SK-N-SH (cell line): ENCODE results near the gene KIAA1549. TPM values are rescaled to one million over a fixed set of nuclear protein-coding genes. Genes with fewer than 3 reads are reported as not detected.
A peak's percentile ranks its signal among the peaks of the same experiment; 100 is the strongest.

Source experiments
- CTCF ChIA-PET: fragments of 300-600, 350-600 bp; formaldehyde crosslinking; extraction: SDS; loops from one replicate; lab custom pipeline; 2021; lab: Yijun Ruan, JAX
- POLR2A ChIA-PET: fragments of 350-600 bp; sonication (Branson Sonifier 250); formaldehyde crosslinking; extraction: SDS; loops from one replicate; lab custom pipeline; 2020; ENCODE audit warnings: antibody characterized with exemption, inconsistent platforms; lab: Yijun Ruan, JAX
- DNase-seq: peaks from one replicate; pipeline ENCODE4 v3.0.0; 2012
- H2AFZ ChIP-seq: fragments of 200-600 bp; sonication (generic); 2 replicates; pipeline ENCODE4 v1.8.1; 2016; ENCODE audit warnings: antibody characterized with exemption, mild to moderate bottlenecking, low read depth
- H3F3A ChIP-seq: fragments of 200-600 bp; sonication (generic); replicated peaks from 2 replicates; pipeline ENCODE3; 2016; ENCODE audit warnings: antibody characterized with exemption, mild to moderate bottlenecking; ENCODE audit not compliant: insufficient read depth
- H3K27ac ChIP-seq, 2 experiments: fragments of 200-500 bp in 1 of 2; fragments of 200-600 bp in 1 of 2; sonication (Bioruptor generic) in 1 of 2; sonication (generic), shearing (Covaris generic) in 1 of 2; 2 replicates each; pipeline versions ENCODE4 v1.5.1 to v1.6.1; 2014 to 2016; ENCODE audit warnings: low read depth in 2 of 2, inconsistent platforms in 1 of 2, low read length in 1 of 2, mild to moderate bottlenecking in 1 of 2, mixed read lengths in 1 of 2
- H3K27me3 ChIP-seq: fragments of 200-600 bp; sonication (generic), shearing (Covaris generic); 2 replicates; pipeline ENCODE4 v1.6.1; 2016; ENCODE audit warnings: mixed run types; ENCODE audit not compliant: insufficient read depth
- H3K36me3 ChIP-seq, 2 experiments: fragments of 200-500 bp in 1 of 2; fragments of 200-600 bp in 1 of 2; sonication (Bioruptor generic) in 1 of 2; sonication (generic) in 1 of 2; replicated peaks in 1 of 2; 2 replicates each; pipeline versions ENCODE3 to v1.5.1; 2014 to 2016; ENCODE audit warnings: low read length in 1 of 2, mild to moderate bottlenecking in 1 of 2; ENCODE audit not compliant: insufficient read depth in 2 of 2, control insufficient read depth in 1 of 2
- H3K4me1 ChIP-seq, 2 experiments: fragments of 200-500 bp in 1 of 2; fragments of 200-600 bp in 1 of 2; sonication (Bioruptor generic) in 1 of 2; sonication (generic), shearing (Covaris generic) in 1 of 2; 2 replicates each; pipeline versions ENCODE4 v1.5.1 to v1.6.1; 2014 to 2016; ENCODE audit warnings: low read depth in 1 of 2, low read length in 1 of 2, mixed run types in 1 of 2; ENCODE audit not compliant: insufficient read depth in 2 of 2, control insufficient read depth in 1 of 2
- H3K4me2 ChIP-seq: fragments of 200-600 bp; sonication (generic), shearing (Covaris generic); 2 replicates; pipeline ENCODE4 v1.6.1; 2017; ENCODE audit warnings: mixed run types
- H3K4me3 ChIP-seq, 2 experiments: fragments of 200-500 bp in 1 of 2; fragments of 200-600 bp in 1 of 2; sonication (Bioruptor generic) in 1 of 2; sonication (generic), shearing (Covaris generic) in 1 of 2; 2 replicates each; pipeline versions ENCODE4 v1.5.1 to v1.8.1; 2014 to 2016; ENCODE audit warnings: low read depth in 2 of 2, inconsistent platforms in 1 of 2, low read length in 1 of 2, mild to moderate bottlenecking in 1 of 2, mixed read lengths in 1 of 2, moderate library complexity in 1 of 2
- H3K79me2 ChIP-seq: fragments of 200-600 bp; sonication (generic); 2 replicates; pipeline ENCODE4 v1.8.1; 2017; ENCODE audit warnings: mild to moderate bottlenecking; ENCODE audit not compliant: insufficient read depth
- H3K9ac ChIP-seq: fragments of 200-600 bp; sonication (generic); 2 replicates; pipeline ENCODE4 v1.6.1; 2017; ENCODE audit warnings: mixed run types
- H3K9me2 ChIP-seq: fragments of 200-600 bp; sonication (generic); 2 replicates; pipeline ENCODE4 v1.6.1; 2017; ENCODE audit warnings: mixed run types
- H3K9me3 ChIP-seq: fragments of 200-600 bp; sonication (generic); 2 replicates; pipeline ENCODE4 v1.6.1; 2017; ENCODE audit warnings: mixed run types, mild to moderate bottlenecking, moderate library complexity
- H4K20me1 ChIP-seq: fragments of 200-600 bp; sonication (generic); 2 replicates; pipeline ENCODE4 v1.6.1; 2017; ENCODE audit warnings: mild to moderate bottlenecking, mixed run types; ENCODE audit not compliant: insufficient read depth
- CTCF ChIP-seq: fragments of 200-600 bp; sonication (generic); IDR thresholded peaks from 2 replicates; pipeline ENCODE4 v1.6.1; 2017; ENCODE audit warnings: antibody characterized with exemption, mild to moderate bottlenecking, moderate library complexity
- ELF1 ChIP-seq: IDR thresholded peaks from 2 replicates; pipeline ENCODE4 v1.4.0; 2012
- EP300 ChIP-seq, 2 experiments: IDR thresholded peaks; 2 replicates each; pipeline versions ENCODE4 v1.4.0 to v1.6.1; 2012; ENCODE audit warnings: borderline replicate concordance in 1 of 2, low read depth in 1 of 2, low read length in 1 of 2
- FOXJ3 ChIP-seq: sonication (generic); formaldehyde crosslinking; IDR thresholded peaks from 2 replicates; pipeline ENCODE4 v1.5.1; 2020; ENCODE audit warnings: mild to moderate bottlenecking, missing genetic modification reagents
- GABPA ChIP-seq: IDR thresholded peaks from 2 replicates; pipeline ENCODE4 v1.4.0; 2012; ENCODE audit warnings: low read depth, mild to moderate bottlenecking
- GATA2 ChIP-seq: sonication (generic); formaldehyde crosslinking; IDR thresholded peaks from 2 replicates; pipeline ENCODE4 v1.5.0; 2020; ENCODE audit warnings: mild to moderate bottlenecking, missing genetic modification reagents
- IRF3 ChIP-seq: fragments of 150-350 bp; IDR thresholded peaks from 2 replicates; pipeline ENCODE4 v1.6.1; 2016; ENCODE audit warnings: mild to moderate bottlenecking, low read depth, low read length
- JUND ChIP-seq: IDR thresholded peaks from 2 replicates; pipeline ENCODE4 v1.4.0; 2012
- MEF2A ChIP-seq: IDR thresholded peaks from 2 replicates; pipeline ENCODE4 v1.4.0; 2012; ENCODE audit warnings: low read depth, borderline replicate concordance
- MXI1 ChIP-seq: IDR thresholded peaks from 2 replicates; pipeline ENCODE4 v1.6.1; 2012; ENCODE audit warnings: mild to moderate bottlenecking, low read depth, low read length, improper control_type of control experiment
- NFIC ChIP-seq: IDR thresholded peaks from 2 replicates; pipeline ENCODE4 v1.4.0; 2012; ENCODE audit warnings: borderline replicate concordance
- NRF1 ChIP-seq: IDR thresholded peaks from 2 replicates; pipeline ENCODE4 v1.6.1; 2012; ENCODE audit warnings: low read depth, mild to moderate bottlenecking, low read length
- POLR2AphosphoS5 ChIP-seq: IDR thresholded peaks from 2 replicates; pipeline ENCODE4 v1.6.1; 2012; ENCODE audit warnings: low read depth, low read length
- RAD21 ChIP-seq: IDR thresholded peaks from 2 replicates; pipeline ENCODE4 v1.6.1; 2012; ENCODE audit warnings: mild to moderate bottlenecking, low read length
- RCOR1 ChIP-seq: fragments of 150-350 bp; IDR thresholded peaks from 2 replicates; pipeline ENCODE4 v1.6.1; 2017; ENCODE audit warnings: antibody characterized with exemption, low read length
- RXRA ChIP-seq: IDR thresholded peaks from 2 replicates; pipeline ENCODE4 v1.4.0; 2012; ENCODE audit warnings: low read depth, mild to moderate bottlenecking, borderline replicate concordance
- SIN3A ChIP-seq: IDR thresholded peaks from 2 replicates; pipeline ENCODE4 v1.6.1; 2012; ENCODE audit warnings: low read depth, mild to moderate bottlenecking, low read length, moderate library complexity, borderline replicate concordance
- TEAD4 ChIP-seq: IDR thresholded peaks from 2 replicates; pipeline ENCODE4 v1.4.0; 2012; ENCODE audit warnings: mild to moderate bottlenecking, borderline replicate concordance; ENCODE audit not compliant: insufficient read depth
- USF2 ChIP-seq: fragments of 150-350 bp; IDR thresholded peaks from 2 replicates; pipeline ENCODE4 v1.6.1; 2017; ENCODE audit warnings: antibody characterized with exemption, low read length, low read depth, borderline replicate concordance
- WGBS: methylation state at CpG from one replicate; pipeline ENCODE4 v1.1.6; 2017; ENCODE audit warnings: low lambda C conversion rate; 5-methylcytosine and 5-hydroxymethylcytosine counted together
- polyA plus RNA-seq, 3 experiments: library from polyadenylated mRNA; depleted of rRNA; stranded (reverse); fragments of >200 nt; gene quantifications; 2 replicates each; pipeline ENCODE4 v1.2.3, GENCODE V29; 2012
- TF ChIP-seq, protein P1 (sequence below): IDR thresholded peaks from 2 replicates; pipeline ENCODE4 v1.4.0; 2012; ENCODE audit warnings: low read depth, borderline replicate concordance
- TF ChIP-seq, protein P2 (sequence below): IDR thresholded peaks from 2 replicates; pipeline ENCODE4 v1.6.1; 2012; ENCODE audit warnings: mild to moderate bottlenecking, low read depth, low read length, moderate library complexity

Gene KIAA1549
- polyA plus RNA-seq, 1 of the 3 experiments (the other 2 are of a cell fraction): 3.6 TPM

DNA sequence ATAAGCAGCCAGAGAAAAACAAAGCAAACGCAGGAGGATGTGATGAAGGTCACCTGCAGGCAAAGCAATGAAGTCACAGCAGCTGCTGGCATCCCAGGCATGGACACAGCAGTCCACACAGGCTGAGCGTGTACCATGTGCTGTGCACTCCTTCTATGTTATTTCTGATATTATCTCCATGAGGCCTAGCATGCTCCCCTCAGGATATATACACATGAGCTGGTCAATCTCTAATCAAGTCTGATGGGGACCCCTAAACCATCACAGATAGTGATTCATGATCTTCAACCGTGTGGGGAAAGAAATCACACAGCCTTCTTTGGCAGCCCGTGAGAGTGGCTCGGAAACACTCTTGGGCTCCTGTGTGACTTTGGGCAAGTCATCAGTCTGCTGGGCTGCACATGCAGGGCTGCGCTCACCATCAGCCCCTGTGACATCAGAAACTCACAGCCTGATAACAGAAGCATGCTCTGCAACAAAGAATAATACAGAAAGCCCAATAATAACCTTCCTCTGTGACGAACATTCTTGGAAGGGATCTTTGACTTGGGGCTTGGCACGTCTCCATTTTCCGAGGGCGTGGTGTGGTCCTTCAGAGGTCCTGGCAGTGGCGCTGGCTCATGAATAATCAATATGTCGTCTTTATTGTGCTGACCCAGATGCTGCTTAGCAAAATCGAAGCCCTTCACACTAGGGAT is 100.2 kb downstream of the KIAA1549 start:
- Histone ChIP-seq H3K27me3 (no peaks in the 10 kb centered on the region), H3F3A (peaks cover 15% of the 10 kb centered on the region), H3K4me1 (peaks cover 0 to 11% of the 10 kb centered on the region in 2 experiments; a peak in 2 of 4 replicates), H3K9me3 (no peaks in the 10 kb centered on the region), H3K36me3 (peaks cover 7 to 32% of the 10 kb centered on the region in 2 experiments), H3K4me2 (no peak overlapping the region), H3K4me3 (no peak overlapping the region), H3K27ac (no peak overlapping the region; a peak in 1 of 4 replicates), H3K9me2 (no peaks in the 10 kb centered on the region), H4K20me1 (0 out of 2 replicates have a peak, but pooled peaks cover 6% of the 10 kb centered on the region), H3K79me2 (no peaks in the 10 kb centered on the region), H3K9ac (no peak overlapping the region), H2AFZ (no peak overlapping the region)
- POLR2A ChIA-PET: no interaction called here
- TF ChIP-seq RXRA (no peak), ELF1 (no peak), RCOR1 (no peak), POLR2AphosphoS5 (no peak), NRF1 (no peak), NFIC (no peak), TEAD4 (no peak), SIN3A (no peak), MEF2A (no peak), EP300 (IDR thresholded peaks at IDR 0.05; ENCODE audit: borderline replicate concordance in 1 of 2, low read depth in 1 of 2, low read length in 1 of 2) (peak in 1 of 2 experiments; percentile 32; a peak in 1 of 4 replicates), GABPA (no peak), JUND (no peak), FOXJ3 (no peak), CTCF (no peak), IRF3 (no peak), GATA2 (CRISPR knock-in tag) (peak; percentile 74), USF2 (no peak), RAD21 (no peak), MXI1 (peak; percentile 76; the same call in 1 of the 2 replicates)
- TF ChIP-seq, protein P1, sequence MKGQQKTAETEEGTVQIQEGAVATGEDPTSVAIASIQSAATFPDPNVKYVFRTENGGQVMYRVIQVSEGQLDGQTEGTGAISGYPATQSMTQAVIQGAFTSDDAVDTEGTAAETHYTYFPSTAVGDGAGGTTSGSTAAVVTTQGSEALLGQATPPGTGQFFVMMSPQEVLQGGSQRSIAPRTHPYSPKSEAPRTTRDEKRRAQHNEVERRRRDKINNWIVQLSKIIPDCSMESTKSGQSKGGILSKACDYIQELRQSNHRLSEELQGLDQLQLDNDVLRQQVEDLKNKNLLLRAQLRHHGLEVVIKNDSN: no peak
- TF ChIP-seq, protein P2, sequence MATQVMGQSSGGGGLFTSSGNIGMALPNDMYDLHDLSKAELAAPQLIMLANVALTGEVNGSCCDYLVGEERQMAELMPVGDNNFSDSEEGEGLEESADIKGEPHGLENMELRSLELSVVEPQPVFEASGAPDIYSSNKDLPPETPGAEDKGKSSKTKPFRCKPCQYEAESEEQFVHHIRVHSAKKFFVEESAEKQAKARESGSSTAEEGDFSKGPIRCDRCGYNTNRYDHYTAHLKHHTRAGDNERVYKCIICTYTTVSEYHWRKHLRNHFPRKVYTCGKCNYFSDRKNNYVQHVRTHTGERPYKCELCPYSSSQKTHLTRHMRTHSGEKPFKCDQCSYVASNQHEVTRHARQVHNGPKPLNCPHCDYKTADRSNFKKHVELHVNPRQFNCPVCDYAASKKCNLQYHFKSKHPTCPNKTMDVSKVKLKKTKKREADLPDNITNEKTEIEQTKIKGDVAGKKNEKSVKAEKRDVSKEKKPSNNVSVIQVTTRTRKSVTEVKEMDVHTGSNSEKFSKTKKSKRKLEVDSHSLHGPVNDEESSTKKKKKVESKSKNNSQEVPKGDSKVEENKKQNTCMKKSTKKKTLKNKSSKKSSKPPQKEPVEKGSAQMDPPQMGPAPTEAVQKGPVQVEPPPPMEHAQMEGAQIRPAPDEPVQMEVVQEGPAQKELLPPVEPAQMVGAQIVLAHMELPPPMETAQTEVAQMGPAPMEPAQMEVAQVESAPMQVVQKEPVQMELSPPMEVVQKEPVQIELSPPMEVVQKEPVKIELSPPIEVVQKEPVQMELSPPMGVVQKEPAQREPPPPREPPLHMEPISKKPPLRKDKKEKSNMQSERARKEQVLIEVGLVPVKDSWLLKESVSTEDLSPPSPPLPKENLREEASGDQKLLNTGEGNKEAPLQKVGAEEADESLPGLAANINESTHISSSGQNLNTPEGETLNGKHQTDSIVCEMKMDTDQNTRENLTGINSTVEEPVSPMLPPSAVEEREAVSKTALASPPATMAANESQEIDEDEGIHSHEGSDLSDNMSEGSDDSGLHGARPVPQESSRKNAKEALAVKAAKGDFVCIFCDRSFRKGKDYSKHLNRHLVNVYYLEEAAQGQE: no peak
- CTCF ChIA-PET: interaction anchor here (0.6 to 4.5 kb wide), 7 partner anchors 11 to 194 kb away, joined by 3 to 16 read pairs (median 3); no protein-coding TSS in a partner anchor
- DNase-seq: peak; percentile 69
- 91% methylated on average over 13 of the region's 13 CpGs for WGBS
